BJ (cell line): Measurements from ENCODE around the gene TEN1. TPM values are rescaled to one million over a fixed set of nuclear protein-coding genes. Genes with fewer than 3 reads are reported as not detected.

Experiments
- CTCF ChIA-PET: fragments of 350-600 bp; formaldehyde crosslinking; extraction: SDS; loops from one replicate; lab custom pipeline; 2021; ENCODE audit warnings: antibody characterized with exemption, inconsistent platforms; lab: Yijun Ruan, JAX
- POLR2A ChIA-PET: fragments of 300-600 bp; sonication (Branson Sonifier 250); formaldehyde crosslinking; extraction: SDS; loops from one replicate; lab custom pipeline; 2021; ENCODE audit warnings: antibody characterized with exemption; lab: Charles Lee
- DNase-seq: peaks from one replicate; pipeline ENCODE4 v3.0.0-alpha.2; 2011; ENCODE audit warnings: low read depth
- H3K27me3 ChIP-seq: 2 replicates; pipeline ENCODE4 v1.6.0; 2011; ENCODE audit warnings: low read length; ENCODE audit not compliant: control insufficient read depth, insufficient read depth
- H3K36me3 ChIP-seq: 2 replicates; pipeline ENCODE4 v1.5.1; 2011; ENCODE audit warnings: low read length; ENCODE audit not compliant: control insufficient read depth, insufficient read depth
- H3K4me3 ChIP-seq: 2 replicates; pipeline ENCODE4 v1.5.1; 2011; ENCODE audit warnings: low read depth, mild to moderate bottlenecking, control low read depth, low read length
- CTCF ChIP-seq: IDR thresholded peaks from 2 replicates; pipeline ENCODE4 v1.5.1; 2011; ENCODE audit warnings: low read depth, mild to moderate bottlenecking, control low read depth, inconsistent platforms, low read length, moderate library complexity; ENCODE audit not compliant: insufficient read depth
- polyA plus RNA-seq: library from polyadenylated mRNA; depleted of rRNA; stranded (reverse); fragments of >200 nt; gene quantifications from 2 replicates; pipeline ENCODE4 v1.2.3, GENCODE V29; 2011

TEN1 gene
- polyA plus RNA-seq, 1 experiment = 25.6 TPM

- Histone ChIP-seq H3K36me3 (no peaks in the 10 kb centered on the region), H3K4me3 (peak within 1 kb of the TSS; percentile 60), H3K27me3 (no peaks in the 10 kb centered on the region)
- ChIA-PET CTCF (interaction anchor here (1.0 to 1.7 kb wide), 2 partner anchors 11 to 65 kb away, joined by 3 to 7 read pairs; no protein-coding TSS in a partner anchor), POLR2A (no interaction called here)
- peak; percentile 73 for DNase-seq
- 0 out of 2 replicates have a peak, but pooled peaks have one; percentile 6 for TF ChIP-seq CTCF
Measured at GRCh38 chr17:75940727-75941441, 38.2 kb upstream of the TEN1 start, which contains the start of gene FBF1. Gene FBF1, minus strand, starts transcription at chr17:75941042. Its CDS starts 2,893 bp downstream, at chr17:75938149.

GRCh38 chr17:75941442-75941819 lies 37.6 kb upstream of the TEN1 start:
- no peak for TF ChIP-seq CTCF
- H3K27me3 ChIP-seq = no peaks in the 10 kb centered on the region
- DNase-seq = no peak
- CTCF ChIA-PET = interaction anchor here (1.0 to 1.7 kb wide), 2 partner anchors 11 to 64 kb away, joined by 3 to 7 read pairs; no protein-coding TSS in a partner anchor
- peak overlapping the region; percentile 23; the same call in 1 of the 2 replicates for H3K4me3 ChIP-seq
- POLR2A ChIA-PET = interaction anchor here (0.5 kb wide), 1 partner anchor 285 kb away, joined by 3 read pairs; no protein-coding TSS in a partner anchor
- H3K36me3 ChIP-seq = no peaks in the 10 kb centered on the region

- TF ChIP-seq CTCF = no peak
- Histone ChIP-seq H3K36me3 (no peaks in the 10 kb centered on the region), H3K4me3 (no peak overlapping the region), H3K27me3 (no peaks in the 10 kb centered on the region)
- DNase-seq = no peak
- ChIA-PET CTCF (interaction anchor here (1.7 kb wide), 1 partner anchor 63 kb away, joined by 7 read pairs; no protein-coding TSS in a partner anchor), POLR2A (no interaction called here)
Measured at GRCh38 chr17:75942473-75942872, 36.6 kb upstream of the TEN1 start.

GRCh38 chr17:75943491-75943890 lies 35.5 kb upstream of the TEN1 start:
- no peak overlapping the region for H3K4me3 ChIP-seq
- TF ChIP-seq CTCF = no peak
- DNase-seq = no peak
- ChIA-PET CTCF (interaction anchor here (0.6 to 1.3 kb wide), 2 partner anchors 57 to 346 kb away, joined by 3 to 4 read pairs; partner anchors contain the start of gene CDK3), POLR2A (no interaction called here)
- no peaks in the 10 kb centered on the region for H3K27me3 ChIP-seq
- H3K36me3 ChIP-seq = peaks cover 4% of the 10 kb centered on the region

- ChIA-PET POLR2A (no interaction called here), CTCF (interaction anchor here (0.5 kb wide), 1 partner anchor 13 kb away, joined by 3 read pairs; no protein-coding TSS in a partner anchor)
- Histone ChIP-seq H3K36me3 (peaks cover 8% of the 10 kb centered on the region), H3K27me3 (no peaks in the 10 kb centered on the region), H3K4me3 (no peak overlapping the region)
- TF ChIP-seq CTCF = no peak
- DNase-seq = no peak
Measured at GRCh38 chr17:75945211-75945610, 33.8 kb upstream of the TEN1 start.
